Esophagus mucosa (tissue), 1 donor: ENCODE data around the gene GUCA2A. TPM values are rescaled to one million over a fixed set of nuclear protein-coding genes. Genes with fewer than 3 reads are reported as not detected.

Source experiments
- ATAC-seq: fragments of 200-7000 bp; cut with Tn5 transposase; one replicate; pipeline ENCODE4 v1.9.1; 2020
- total RNA-seq: library from RNA; stranded (reverse); gene quantifications from one replicate; pipeline ENCODE4 v1.2.4, GENCODE V29; 2023
- donor health status: DM: yes; HTN: yes; CAD: no.

The GUCA2A gene
- total RNA-seq, 1 donor from 2014 or later: not detected

DNA sequence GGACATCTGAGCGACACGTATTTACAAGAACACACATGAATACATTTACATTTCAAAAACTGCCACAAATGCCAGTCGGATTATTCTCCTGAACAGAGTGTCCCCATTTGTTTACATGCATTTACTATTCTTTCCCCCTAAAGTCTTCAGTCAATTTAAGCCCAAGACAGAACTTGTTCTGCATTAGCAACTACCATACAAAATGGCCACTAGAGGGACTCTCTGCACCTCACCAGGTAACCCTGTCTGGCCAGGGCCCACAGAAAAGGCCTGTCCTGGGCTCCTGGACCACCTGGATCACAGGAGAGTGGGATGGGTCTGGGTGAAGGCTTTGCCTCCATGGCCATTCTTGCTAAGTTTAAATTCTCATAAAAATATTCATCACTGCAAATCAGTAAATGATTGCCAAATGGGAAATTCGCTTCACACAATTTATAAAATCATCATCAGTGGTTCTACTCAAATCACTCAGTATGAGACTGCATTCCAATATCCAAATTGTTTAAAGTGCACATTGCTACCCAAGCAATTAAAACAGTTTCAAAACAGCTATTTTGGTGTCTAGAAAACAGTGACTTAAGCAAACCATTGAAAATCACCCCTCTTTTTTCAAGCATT is 12.5 kb upstream of the GUCA2A start:
- peak; percentile 33 for ATAC-seq

DNA sequence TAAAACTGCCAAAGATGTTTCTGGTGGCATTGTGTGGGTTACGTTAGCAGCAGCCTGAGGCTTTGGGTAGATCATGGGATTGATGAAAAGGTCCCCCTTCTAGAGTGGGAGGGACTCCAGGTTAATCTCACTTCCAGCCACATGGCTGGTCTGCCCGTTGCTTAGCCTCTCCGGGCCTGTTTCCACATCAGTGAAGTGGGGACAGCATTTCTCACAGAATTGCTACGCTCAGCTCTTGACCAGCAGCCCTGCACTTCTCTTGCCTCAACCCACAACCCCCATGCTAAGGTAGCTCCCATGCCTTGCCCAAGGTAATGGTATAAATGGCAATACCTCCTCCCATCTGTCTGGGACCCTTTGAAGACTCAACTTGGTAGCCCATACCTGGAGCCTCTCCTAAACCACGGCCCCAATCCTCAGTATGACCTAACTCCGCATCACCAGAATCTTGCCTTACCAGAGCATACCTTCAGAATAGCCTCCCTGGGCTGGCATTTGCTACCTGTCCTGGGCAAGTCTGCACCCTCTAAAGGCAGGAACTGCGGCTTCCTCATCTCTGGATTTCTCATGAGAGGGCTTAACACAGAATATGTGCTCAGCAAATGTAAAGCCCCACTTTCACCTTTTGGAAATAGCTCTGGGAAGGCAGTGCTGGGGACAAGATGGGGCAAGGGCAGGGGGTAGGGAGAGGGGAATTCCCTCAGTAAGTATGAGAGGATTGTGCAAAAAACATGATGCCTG is 10.9 kb upstream of the GUCA2A start:
- no peak for ATAC-seq

DNA sequence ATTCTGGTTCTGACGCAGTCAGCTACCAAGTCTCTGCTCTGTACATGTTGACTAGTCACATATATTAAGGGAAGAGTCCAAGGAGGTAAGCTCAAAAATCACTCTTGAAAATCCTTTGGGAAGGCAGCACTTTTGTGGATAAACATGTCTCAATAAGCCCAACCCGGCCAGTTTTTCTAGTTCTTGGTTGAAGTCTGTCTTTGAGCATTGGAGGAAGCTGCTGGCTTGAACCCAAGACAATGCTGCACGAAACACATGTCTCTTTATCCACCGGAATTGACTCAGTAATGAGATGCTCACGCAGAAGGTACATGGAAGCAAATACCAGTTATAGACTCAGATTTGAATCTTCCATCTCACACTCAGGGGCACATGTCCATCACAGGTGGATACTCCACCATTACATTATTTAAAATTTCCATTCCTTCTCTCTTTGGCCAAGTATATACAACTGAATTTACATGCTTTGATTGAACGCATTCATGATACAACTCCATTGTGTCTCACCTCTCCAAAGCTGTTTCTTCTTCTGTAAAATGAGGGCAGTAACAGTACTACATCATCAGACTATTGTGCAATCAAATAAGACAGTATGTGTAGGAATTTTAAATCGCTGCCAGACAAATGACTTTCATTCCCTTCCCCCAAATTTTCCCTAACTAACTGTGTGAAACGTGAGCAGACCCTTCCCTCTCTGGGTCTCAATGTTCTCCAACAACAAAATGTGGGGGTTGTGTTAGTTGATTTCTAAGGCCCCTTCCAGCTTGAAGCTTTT is 9.6 kb upstream of the GUCA2A start:
- peak; percentile 74 for ATAC-seq

DNA sequence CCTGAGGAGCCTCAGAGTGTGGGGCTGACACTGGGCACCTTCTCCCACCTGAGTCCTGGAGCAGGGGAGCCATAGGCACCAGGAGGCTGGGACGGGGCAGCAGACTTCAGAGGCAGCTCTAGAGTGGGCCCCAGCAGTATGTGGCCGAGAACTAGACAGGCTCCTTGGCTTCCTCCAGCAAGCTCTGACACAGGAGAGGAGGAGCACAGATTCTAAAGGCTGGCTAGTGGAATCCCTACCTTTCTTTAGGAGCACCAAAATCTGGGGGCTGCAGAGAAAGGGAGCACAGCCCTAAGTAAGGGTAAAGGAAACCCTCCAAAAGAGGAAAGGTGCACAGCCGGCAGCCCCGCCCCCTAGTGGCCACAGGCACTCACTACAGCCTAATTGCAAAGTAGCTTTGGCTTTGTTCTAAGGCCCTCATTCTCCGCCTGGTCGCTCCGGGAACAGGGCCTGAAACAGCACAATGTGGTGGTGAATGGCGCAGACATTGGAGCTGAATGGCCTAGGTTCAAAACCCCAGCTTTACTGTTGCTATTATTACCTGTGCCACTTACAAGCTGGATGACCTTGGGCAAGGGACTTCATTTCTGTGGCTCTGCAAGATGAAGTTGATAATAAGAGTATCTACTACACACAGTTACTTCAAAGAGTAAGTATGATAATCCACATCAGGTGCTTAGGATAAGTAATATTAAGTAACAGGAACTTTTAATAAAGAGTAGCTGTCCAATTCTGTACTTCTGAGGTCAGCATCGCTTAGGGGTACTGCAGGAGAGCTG is 8.8 kb upstream of the GUCA2A start:
- ATAC-seq: peak; percentile 66

DNA sequence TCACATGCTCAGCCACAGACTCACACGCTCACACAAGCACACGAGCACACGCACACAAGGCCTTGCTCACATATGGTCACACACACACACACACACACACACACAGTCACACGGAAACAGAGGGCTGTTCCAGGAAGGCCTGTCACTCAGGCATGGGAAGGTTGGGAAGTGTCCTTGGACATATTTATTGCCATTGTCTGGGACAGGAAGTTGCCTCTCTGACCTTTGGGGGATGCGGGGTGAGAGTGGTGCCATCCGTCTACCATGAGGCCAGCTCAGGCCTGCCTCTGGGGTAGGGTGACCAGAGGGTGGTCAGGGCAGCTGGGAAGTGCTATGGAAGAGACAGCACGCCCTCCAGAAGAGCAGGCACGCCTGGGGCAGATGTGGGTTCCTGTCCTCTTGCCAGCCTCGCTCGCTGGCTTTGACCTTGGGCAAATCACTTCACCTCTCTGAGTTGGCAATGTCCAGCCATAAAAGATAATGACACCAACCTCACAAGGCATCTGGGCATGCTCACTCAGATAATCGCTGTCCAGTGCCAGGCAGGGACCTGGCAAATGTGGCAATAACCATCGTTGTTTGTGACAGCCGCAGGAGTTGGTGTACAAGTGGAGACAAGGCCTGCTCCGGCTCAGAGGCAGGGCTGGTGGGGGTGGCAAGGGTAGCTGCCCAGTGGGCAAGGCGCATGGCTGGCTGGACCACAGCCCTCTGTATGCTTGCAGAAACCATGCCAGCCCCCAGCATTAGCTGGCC is 8.0 kb upstream of the GUCA2A start:
- peak; percentile 1 for ATAC-seq

DNA sequence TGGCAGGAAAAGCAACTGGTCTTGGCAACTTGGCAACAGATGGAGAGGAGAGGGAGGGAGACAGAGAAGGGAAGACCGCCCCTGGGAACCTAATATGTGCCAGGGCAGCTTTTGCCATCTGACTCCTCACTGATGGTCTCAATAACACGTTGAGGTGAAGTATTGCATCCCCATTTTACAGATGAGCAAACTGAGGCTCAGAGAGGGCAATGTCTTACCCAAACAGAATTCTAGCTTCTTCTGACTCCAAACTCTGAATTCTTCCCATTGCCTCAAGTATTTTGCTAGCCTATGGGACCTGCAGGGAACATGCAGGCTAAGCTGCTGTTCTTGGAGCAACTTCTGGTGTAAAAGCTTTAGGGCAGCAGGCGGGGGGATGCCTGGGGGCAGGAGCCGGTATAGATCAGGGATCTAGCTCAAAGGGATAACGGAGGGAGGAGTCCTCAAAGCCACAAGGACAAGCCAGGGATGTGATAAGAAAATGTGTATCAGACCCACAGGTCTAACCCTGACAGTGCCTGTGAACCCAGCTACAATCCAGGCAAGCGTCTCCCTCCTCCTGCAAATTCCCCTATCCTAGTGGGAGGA is 7.2 kb upstream of the GUCA2A start:
- no peak for ATAC-seq

DNA sequence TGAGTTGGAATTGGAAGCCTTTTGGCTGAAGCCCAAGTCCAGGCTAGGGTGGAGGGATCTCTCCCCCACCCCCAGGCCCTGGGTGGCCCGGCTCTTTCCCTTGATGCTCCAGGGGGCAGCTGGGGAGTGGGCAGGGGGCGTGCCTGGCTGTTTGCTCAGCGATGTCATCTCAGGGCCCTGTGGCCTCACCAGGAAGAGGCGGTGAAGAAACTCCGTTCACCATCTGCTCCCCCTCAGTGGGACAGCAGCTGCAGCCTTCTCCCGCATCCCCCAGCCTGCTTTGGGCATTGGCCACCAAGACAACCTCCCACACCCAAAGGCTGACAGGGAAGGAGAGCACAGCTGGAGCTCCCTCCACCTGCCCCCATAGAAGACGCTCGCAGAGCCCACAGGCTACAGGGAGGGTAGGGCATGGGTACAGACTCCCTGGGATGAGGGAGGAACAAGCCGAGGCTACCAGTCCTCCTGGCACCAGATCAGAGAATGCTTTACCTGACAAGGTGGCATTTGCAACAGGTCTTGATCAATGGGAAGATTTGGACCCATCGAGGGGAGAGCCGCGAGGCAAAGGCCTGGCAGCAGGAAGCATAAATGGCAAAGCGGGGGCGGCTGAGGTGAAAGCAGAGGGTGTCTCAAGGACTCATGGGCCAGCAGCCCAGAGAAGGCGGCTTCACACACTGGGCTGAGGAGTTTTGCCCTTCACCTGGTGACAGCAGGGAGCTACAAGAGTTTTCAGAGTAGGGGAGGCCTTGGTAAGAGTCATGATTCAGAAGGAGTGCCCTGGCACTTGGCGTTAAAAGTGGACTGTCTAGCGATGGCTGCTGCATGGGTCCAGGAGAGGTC is 6.5 kb upstream of the GUCA2A start:
- no peak for ATAC-seq

DNA sequence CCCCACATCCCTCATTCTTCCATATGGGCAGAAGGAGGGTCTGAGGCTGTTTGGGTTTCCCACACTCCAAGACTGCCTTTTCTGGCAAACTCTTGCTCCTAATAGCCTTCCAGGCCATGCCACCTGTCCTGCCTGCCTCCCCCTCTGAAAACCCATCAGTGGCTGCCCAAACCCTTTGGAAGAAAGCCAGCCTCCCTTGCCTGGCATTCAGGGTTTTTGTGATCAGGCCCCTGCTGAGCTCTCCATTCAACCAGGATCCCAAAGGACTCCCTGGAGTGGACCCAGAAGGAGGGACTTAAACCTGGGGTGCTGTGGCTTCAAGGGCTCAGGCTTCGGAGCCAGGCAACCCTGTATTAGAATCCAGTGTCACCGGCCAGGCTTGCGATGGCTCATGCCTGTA is 4.2 kb upstream of the GUCA2A start:
- ATAC-seq: no peak

DNA sequence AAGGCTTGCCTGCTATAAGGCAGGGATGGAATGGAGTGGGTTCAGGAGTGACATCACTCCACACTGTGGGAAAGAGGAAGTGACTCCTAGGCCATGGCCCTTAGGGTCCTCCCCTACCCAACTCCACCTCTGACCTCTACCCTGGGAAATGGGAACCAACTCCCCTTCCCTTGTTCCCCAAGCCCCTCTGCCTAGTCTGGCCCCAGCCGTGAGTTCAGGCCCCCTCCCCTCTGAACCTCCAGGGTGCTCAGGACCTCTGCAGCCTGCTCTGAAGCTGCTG is 3.8 kb upstream of the GUCA2A start:
- ATAC-seq: no peak

DNA sequence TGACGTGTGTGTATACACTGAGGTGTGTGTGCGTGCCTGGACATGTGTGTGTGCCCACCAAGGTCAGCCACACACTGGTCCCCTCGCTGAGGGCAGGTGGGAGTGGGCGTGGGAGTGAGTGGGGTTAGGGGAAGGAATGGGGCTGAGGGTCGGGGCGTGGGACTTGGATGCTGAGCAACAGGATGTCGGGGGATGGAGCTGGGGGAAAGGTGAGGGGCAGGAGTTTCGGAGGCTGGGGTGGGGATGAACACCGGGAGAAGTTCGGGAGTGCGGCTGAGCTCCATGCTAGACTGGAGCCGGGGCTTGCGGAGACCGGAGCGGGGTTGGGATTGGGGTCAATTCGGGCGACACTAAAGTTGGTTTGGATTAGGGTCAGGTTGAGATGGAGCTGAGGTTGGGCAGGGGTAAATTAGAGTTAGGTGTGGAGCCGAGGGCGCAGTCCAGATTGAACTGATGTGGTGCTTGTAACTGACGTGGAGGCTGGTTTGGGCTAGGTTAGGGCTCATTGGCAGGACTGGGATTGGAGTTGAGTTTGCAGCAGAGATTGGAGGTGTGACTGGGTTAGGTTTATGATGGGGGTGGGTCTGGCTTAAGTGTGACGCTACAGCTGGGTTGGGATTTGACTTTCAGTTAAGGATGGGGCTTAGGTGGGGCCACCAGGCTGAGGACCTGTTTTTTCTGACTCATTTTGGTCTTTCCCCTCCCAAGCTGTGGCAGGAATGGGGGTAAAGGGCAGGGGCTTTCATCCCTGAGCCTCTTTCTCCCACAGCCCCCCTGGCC is 3.3 kb upstream of the GUCA2A start:
- ATAC-seq: no peak

DNA sequence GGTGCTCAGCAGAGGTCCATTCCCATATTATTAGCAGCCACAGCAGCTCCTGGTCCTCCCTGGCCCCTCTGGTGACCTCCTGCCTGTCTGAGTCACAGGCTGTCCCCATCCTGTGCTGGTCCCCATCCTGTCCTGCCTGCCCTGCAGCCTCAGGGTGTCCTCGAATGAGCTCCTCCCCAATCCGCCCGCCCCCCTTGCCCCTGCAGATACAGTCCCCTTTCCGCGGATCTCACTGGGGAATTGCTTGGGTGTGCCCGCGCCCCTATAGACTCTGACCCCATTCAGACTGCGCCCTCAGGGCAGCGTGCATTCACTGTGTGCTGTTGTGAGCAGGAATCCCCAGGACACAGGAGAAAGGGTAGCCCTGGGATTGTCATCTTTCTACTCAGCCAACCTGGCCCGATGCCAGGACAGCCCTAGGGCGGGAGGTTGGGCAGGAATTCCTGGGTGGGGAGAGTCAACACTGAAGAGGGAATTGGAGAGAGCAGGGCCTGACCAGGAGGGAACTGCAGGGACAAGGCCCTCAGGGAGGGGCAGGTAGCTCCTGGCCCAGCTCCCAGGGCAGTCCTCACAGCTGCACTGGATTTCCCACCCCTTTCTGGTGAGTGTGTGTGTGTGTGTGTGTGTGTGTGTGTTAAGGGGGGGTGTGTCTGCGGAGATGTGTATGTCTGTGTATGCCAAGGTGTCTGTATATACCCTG is 1.1 kb upstream of the GUCA2A start:
- peak; percentile 86 for ATAC-seq

DNA sequence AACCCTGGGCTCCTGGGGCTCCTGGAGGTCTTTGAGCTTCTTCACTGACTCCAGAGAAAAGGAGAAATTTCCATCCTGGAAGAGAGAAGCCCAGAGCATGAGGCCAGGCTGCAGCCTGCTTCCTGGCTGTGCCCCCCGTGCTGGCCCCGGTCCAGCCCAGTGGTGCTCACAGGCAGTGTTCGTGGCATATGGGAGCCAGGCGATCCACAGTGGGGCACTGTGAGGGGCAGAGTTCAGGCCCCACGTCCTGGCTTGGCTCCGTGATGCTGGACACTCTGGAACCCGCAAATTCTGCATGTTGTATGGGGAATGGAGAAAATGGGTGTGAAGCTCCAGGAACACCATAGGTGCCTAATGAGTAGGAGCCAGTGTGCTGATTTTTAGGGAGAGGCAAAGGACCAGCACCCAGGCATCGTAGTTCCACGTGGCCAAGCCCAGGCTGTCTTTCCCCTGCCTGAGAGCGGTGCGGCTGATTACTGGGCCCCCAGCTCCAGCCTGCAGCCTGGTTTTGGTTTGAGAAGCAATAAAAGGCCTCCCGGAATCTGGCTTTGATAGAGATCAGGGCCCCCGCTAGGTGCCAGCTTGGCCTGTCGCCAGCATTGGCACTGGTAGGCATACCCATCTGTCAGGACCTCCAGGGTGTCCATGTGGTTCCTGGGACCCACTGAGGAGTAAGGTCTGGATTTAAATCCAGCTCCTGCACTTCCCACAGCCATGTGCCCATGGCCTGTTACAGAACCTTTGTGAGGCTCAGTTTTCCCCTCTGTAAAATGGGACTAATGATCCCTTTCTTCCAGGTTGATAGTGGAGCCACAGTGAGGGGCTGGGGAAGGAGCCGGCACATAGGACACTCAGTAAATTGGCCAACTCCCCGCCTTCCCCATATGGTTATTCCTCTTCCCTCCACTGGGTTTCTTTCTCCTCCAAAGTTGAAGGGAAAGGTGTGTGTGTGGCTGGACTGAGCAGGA is 725 bp downstream of the GUCA2A start:
- ATAC-seq: no peak

DNA sequence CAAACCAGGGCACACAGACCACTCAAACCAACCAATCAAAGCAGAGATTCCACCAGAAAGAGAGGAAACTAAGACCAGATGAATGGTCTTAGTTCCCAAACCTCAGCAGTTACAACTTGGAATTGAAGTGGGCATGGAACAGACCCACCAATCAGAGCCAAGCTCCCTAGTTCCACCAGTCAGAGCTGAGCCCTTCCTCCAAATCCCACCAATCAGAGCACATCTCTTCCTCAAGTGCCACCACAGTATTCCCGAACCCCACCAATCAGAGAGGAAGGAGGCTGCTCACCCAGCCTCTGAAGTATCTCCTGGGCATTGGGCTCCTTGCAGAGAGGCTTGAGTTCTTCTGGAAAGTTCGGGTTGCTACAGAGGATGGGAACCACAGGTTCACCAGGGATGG is 1.4 kb downstream of the GUCA2A start:
- no peak for ATAC-seq

DNA sequence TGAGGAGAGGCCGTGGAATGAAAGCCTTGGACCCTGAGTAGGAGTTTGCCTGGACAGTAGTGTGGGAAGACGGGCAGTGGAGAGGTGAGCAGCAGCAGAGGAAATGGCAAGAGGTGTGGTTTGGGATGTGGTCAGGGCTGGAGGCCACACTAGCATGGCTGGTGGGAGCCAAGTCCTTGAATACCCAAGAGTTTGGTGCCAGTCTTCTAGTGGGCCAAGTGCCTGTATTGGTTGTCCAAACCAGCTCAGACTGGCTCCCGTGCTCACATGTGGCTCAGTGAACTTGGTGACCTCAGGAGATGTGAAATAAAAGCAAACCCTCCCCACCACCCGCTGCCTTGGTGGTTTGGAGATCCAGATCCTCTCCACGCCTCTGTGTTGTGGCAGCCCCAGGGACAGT is 2.4 kb downstream of the GUCA2A start:
- ATAC-seq: no peak

DNA sequence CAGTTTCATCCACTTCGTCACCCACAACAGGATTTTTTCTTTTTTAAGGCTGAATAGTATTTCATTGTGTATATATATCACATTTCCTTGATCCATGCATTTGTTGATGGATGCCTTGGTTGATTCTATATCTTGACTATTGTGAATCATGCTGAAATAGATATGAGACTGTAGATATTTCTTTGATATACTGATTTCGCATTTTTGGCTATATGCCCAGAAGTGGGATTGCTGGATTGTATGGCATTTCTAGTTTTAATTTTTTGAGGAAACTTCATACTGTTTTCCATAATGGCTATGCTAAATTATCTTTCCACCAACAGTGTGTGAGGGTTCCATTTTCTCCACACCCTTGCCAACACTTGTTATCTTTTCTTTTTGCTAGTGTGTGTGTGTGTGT is 6.4 kb downstream of the GUCA2A start:
- no peak for ATAC-seq

DNA sequence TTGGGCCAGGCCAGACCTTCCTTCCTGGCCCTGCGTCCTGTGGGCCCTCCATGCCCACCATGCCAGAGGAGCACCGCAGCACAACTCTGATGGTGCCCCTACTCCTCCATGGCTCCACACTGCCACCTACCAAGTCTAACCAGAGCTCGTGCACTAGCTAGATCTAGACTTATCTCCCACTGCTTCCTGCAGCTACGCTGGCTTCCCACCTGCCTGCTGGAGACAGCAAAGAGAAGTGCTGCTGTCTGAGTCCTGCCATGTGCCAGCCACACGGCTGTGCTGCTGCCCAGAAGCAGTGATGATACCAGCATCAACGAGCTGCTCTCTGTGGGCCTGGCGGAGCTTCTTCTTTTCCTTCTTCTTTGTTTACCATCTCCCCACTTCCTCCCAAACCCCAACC is 6.9 kb downstream of the GUCA2A start:
- no peak for ATAC-seq

DNA sequence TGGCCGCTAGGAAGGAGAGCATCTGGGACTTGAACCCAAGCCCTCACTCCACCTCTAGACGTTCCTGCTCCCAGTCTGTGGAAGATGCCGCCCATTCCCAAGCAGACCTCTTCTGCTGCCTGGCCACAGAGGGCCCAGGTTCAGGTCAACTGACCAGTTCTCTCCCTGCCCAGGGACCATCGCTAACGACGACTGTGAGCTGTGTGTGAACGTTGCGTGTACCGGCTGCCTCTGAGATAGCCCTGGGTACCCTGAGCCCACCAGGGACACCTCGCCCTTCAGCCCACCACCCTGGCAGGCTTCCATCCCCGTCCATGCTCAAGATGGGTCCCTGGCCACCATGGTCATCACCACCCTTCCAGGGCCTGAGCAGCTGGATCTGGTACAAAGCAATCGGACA is 9.2 kb downstream of the GUCA2A start:
- no peak for ATAC-seq

DNA sequence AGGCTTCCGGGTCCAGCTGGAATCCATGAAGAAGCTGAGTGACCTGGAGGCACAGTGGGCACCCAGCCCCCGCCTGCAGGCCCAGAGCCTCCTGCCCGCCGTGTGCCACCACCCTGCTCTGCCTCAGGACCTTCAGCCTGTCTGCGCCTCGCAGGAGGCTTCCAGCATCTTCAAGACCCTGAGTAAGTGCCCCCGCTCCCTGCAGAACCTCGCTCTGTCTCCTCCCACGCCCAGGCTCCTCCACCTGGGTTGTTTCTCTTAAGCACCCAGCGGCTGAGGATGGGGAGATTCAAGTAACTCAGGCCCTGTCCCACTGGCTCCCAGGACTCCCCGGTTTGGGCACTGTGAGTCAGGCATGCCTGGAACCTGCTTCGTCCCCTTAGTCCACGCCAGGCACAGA is 9.9 kb downstream of the GUCA2A start:
- no peak for ATAC-seq
